GM12878 (cell line): ENCODE measurements around the gene PSMA2. TPM values are rescaled to one million over a fixed set of nuclear protein-coding genes. Genes with fewer than 3 reads are reported as not detected.

ENCODE experiments used
- ATAC-seq: fragments of 200-7000 bp; cut with Tn5 transposase; 3 replicates; pipeline ENCODE4 v1.9.1; 2020; ENCODE audit warnings: mild to moderate bottlenecking, moderate library complexity
- BruUV-seq: library from RNA; stranded (reverse); fragments of 400-500 nt; replicated peaks from 2 replicates; lab custom pipeline; 2021; lab: Mats Ljungman, UMichigan
- CTCF ChIA-PET: fragments of 300-600 bp; sonication (Branson Sonifier 250); formaldehyde crosslinking; extraction: SDS; loops from one replicate; lab custom pipeline; 2021; ENCODE audit warnings: inconsistent platforms; lab: Yijun Ruan, JAX
- POLR2A ChIA-PET: fragments of 350-600 bp; formaldehyde crosslinking; extraction: SDS; loops from one replicate; lab custom pipeline; 2021; ENCODE audit warnings: inconsistent platforms; lab: Charles Lee
- RAD21 ChIA-PET: fragments of 300-600 bp; sonication (Branson Sonifier 250); formaldehyde crosslinking; loops from one replicate; lab custom pipeline; 2023; ENCODE audit warnings: antibody characterized with exemption; ENCODE audit not compliant: unreplicated experiment; lab: Charles Lee
- SMC1A ChIA-PET: fragments of 300-600 bp; sonication (Branson Sonifier 250); formaldehyde crosslinking; loops from one replicate; lab custom pipeline; 2023; ENCODE audit not compliant: unreplicated experiment, uncharacterized antibody; lab: Charles Lee
- DNase-seq: peaks from one replicate; pipeline ENCODE4 v3.0.0-alpha.2; 2011; ENCODE audit warnings: low read depth, low spot score
- FAIRE-seq: peaks from 3 replicates; lab custom pipeline; 2011; peaks lifted over from hg19 to GRCh38; lab: Jason Lieb, UNC
- H2AFZ ChIP-seq: 2 replicates; pipeline ENCODE4 v1.6.0; 2011; ENCODE audit warnings: low read depth, low read length, control low read depth; ENCODE audit not compliant: control insufficient read depth
- H3K27ac ChIP-seq: 2 replicates; pipeline ENCODE4 v1.5.1; 2011; ENCODE audit warnings: control low read depth; ENCODE audit not compliant: control insufficient read depth, insufficient read depth
- H3K27me3 ChIP-seq, 2 experiments: replicated peaks in 1 of 2; 2 replicates each; pipeline versions ENCODE4 v1.6.0 to v1.6.1; 2011; ENCODE audit warnings: low read length in 1 of 2; ENCODE audit not compliant: control insufficient read depth in 2 of 2, insufficient read depth in 2 of 2
- H3K36me3 ChIP-seq, 2 experiments: 2 replicates each; pipeline ENCODE4 v1.5.1; 2011; ENCODE audit warnings: low read length in 1 of 2; ENCODE audit not compliant: control insufficient read depth in 2 of 2, insufficient read depth in 2 of 2
- H3K4me1 ChIP-seq: 2 replicates; pipeline ENCODE4 v1.6.1; 2011; ENCODE audit warnings: mild to moderate bottlenecking, low read length, moderate library complexity, mixed read lengths; ENCODE audit not compliant: control insufficient read depth, insufficient read depth
- H3K4me2 ChIP-seq: 2 replicates; pipeline ENCODE4 v1.6.0; 2011; ENCODE audit warnings: control low read depth; ENCODE audit not compliant: control insufficient read depth, insufficient read depth
- H3K4me3 ChIP-seq: fragments of 200-600 bp; sonication (generic); 2 replicates; pipeline ENCODE4 v1.5.1; 2016
- H3K79me2 ChIP-seq: 2 replicates; pipeline ENCODE4 v1.6.0; 2011; ENCODE audit warnings: low read length; ENCODE audit not compliant: control insufficient read depth, insufficient read depth
- H3K9ac ChIP-seq: 2 replicates; pipeline ENCODE4 v1.8.0; 2011; ENCODE audit warnings: low read length, control low read depth, mixed read lengths; ENCODE audit not compliant: control insufficient read depth, insufficient read depth
- H3K9me3 ChIP-seq: replicated peaks from 3 replicates; pipeline ENCODE4 v1.5.1; 2011; ENCODE audit warnings: mild to moderate bottlenecking, low read length; ENCODE audit not compliant: control insufficient read depth, insufficient read depth
- H4K20me1 ChIP-seq: 2 replicates; pipeline ENCODE4 v1.6.0; 2011; ENCODE audit not compliant: control insufficient read depth, insufficient read depth
- BMI1 ChIP-seq: fragments of 450-650 bp; IDR thresholded peaks from 2 replicates; pipeline ENCODE4 v1.6.1; 2016; ENCODE audit warnings: mild to moderate bottlenecking, moderate library complexity, borderline replicate concordance
- CHD1 ChIP-seq: IDR thresholded peaks from 2 replicates; pipeline ENCODE4 v1.6.1; 2012; ENCODE audit warnings: low read depth, low read length, improper control_type of control experiment
- CREB1 ChIP-seq: IDR thresholded peaks from 2 replicates; pipeline ENCODE4 v1.6.1; 2012; ENCODE audit warnings: low read depth, mild to moderate bottlenecking, inconsistent platforms
- CREM ChIP-seq: IDR thresholded peaks from 2 replicates; pipeline ENCODE4 v1.6.1; 2014; ENCODE audit warnings: antibody characterized with exemption, low read depth
- EED ChIP-seq: sonication (generic); IDR thresholded peaks from 2 replicates; pipeline ENCODE4 v1.6.1; 2016; ENCODE audit warnings: antibody characterized with exemption, low read depth
- EGR1 ChIP-seq, 2 experiments: IDR thresholded peaks; 1 replicate in 1 of 2; 2 replicates in 1 of 2; pipeline ENCODE4 v1.6.1; 2011 to 2012; ENCODE audit warnings: low read depth in 2 of 2, low read length in 2 of 2, borderline replicate concordance in 1 of 2, mild to moderate bottlenecking in 1 of 2, moderate library complexity in 1 of 2
- MYC ChIP-seq: IDR thresholded peaks from 2 replicates; pipeline ENCODE4 v1.6.1; 2011; ENCODE audit warnings: mild to moderate bottlenecking, low read length, moderate library complexity, inconsistent platforms; ENCODE audit not compliant: insufficient read depth, insufficient replicate concordance, insufficient read length, severe bottlenecking
- NFYA ChIP-seq: IDR thresholded peaks from 2 replicates; pipeline ENCODE4 v1.6.1; 2011; ENCODE audit warnings: low read depth, mild to moderate bottlenecking, low read length, improper control_type of control experiment, borderline replicate concordance
- POLR2A ChIP-seq: IDR thresholded peaks from 2 replicates; pipeline ENCODE4 v1.6.1; 2011; ENCODE audit warnings: low read depth, mild to moderate bottlenecking, low read length
- PRDM15 ChIP-seq: fragments of 450-650 bp; formaldehyde crosslinking; IDR thresholded peaks from 2 replicates; pipeline ENCODE4 v1.4.0; 2020; ENCODE audit warnings: mild to moderate bottlenecking, moderate library complexity
- RAD51 ChIP-seq: fragments of 450-650 bp; IDR thresholded peaks from 2 replicates; pipeline ENCODE4 v1.6.1; 2016; ENCODE audit warnings: moderate library complexity, mild to moderate bottlenecking, inconsistent platforms
- STAT1 ChIP-seq: fragments of 450-650 bp; conservative IDR thresholded peaks from 2 replicates; pipeline ENCODE4 v1.6.1; 2014; ENCODE audit warnings: antibody characterized with exemption, mild to moderate bottlenecking
- TCF7 ChIP-seq: IDR thresholded peaks from 2 replicates; pipeline ENCODE4 v1.6.1; 2014; ENCODE audit warnings: antibody characterized with exemption, borderline replicate concordance
- USF1 ChIP-seq: IDR thresholded peaks from 2 replicates; pipeline ENCODE4 v1.6.1; 2011; ENCODE audit warnings: borderline replicate concordance, low read depth, mild to moderate bottlenecking, moderate library complexity, mixed read lengths, low read length; ENCODE audit not compliant: insufficient read depth; ENCODE audit errors: extremely low read length
- ZBED1 ChIP-seq: IDR thresholded peaks from 2 replicates; pipeline ENCODE4 v1.6.1; 2016; ENCODE audit warnings: borderline replicate concordance
- in situ Hi-C: fragments of 300-500 bp; cut with MboI; formaldehyde crosslinking; loops from 9 replicates; pipeline ENCODE4 v1.14.3; 2018; ENCODE audit warnings: mixed read lengths
- intact Hi-C: fragments of 100-400 bp; cut with micrococcal nuclease; formaldehyde crosslinking; loops from one replicate; pipeline ENCODE4 v1.14.2; 2022; ENCODE audit not compliant: unreplicated experiment
- polyA plus RNA-seq, 11 experiments: library from polyadenylated mRNA; depleted of rRNA in 4 of 11; unstranded in 6 of 11; stranded (reverse) in 5 of 11; fragments of >200 nt; fragmentation: Nextera tagmentation in 4 of 11; fragmentation: Illumina TruSeq in 1 of 11; extraction: Ambion mirVana in 4 of 11; extraction: Trizol in 1 of 11; gene quantifications; 1 replicate in 1 of 11; 2 replicates in 10 of 11; pipeline versions ENCODE4 v1.2.1 to v1.2.3, GENCODE V29; 2011 to 2016; ENCODE audit warnings: inconsistent platforms in 2 of 11, missing spikeins in 2 of 11, low read depth in 1 of 11
- total RNA-seq, 4 experiments: library from RNA; depleted of rRNA in 3 of 4; stranded (reverse); fragments of >200 nt in 3 of 4; fragmentation: Illumina TruSeq in 1 of 4; extraction: Trizol in 1 of 4; gene quantifications; 2 replicates each; pipeline versions ENCODE4 v1.2.1 to v1.2.3, GENCODE V29; 2013 to 2021

Gene PSMA2
- total and polyA plus RNA-seq, 10 of the 15 experiments (the other 5 are each of a cell fraction or from before 2014, with no cell fraction given): 129 to 1,223 (median 317) TPM

- in situ Hi-C loops (no loop called here), intact Hi-C loops (no loop called here)
- no peak overlapping the region for H3K4me3 ChIP-seq
- TF ChIP-seq ZBED1 (no peak), TCF7 (no peak), PRDM15 (CRISPR knock-in tag) (no peak), CREM (no peak), BMI1 (no peak), MYC (no peak), POLR2A (no peak), USF1 (no peak), CHD1 (no peak), STAT1 (no peak), EED (no peak), NFYA (no peak), CREB1 (no peak), RAD51 (no peak), EGR1 (IDR thresholded peaks at IDR 0.05; ENCODE audit: borderline replicate concordance in 1 of 2, low read depth in 2 of 2, low read length in 2 of 2) (no peak)
- BruUV-seq: no TSS peak
- ATAC-seq (no peak), FAIRE-seq (no peak), DNase-seq (no peak)
- no peaks in the 10 kb centered on the region; the same call in 2 of the 3 replicates for H3K9me3 ChIP-seq
- no peak overlapping the region for H3K27ac ChIP-seq
- H3K4me2 ChIP-seq: no peak overlapping the region
- H2AFZ ChIP-seq: no peak overlapping the region
- ChIA-PET RAD21 (no interaction called here), SMC1A (no interaction called here), CTCF (no interaction called here), POLR2A (no interaction called here)
- no peaks in the 10 kb centered on the region for H3K4me1 ChIP-seq
- H3K27me3 ChIP-seq: no peaks in the 10 kb centered on the region
- H3K36me3 ChIP-seq: no peaks in the 10 kb centered on the region
- H3K79me2 ChIP-seq: no peaks in the 10 kb centered on the region
- no peaks in the 10 kb centered on the region for H4K20me1 ChIP-seq
- H3K9ac ChIP-seq: no peak overlapping the region
Measured at GRCh38 chr7:42978496-42978895, 46.5 kb upstream of the PSMA2 start.
